T47D (cell line): ENCODE data around the gene GRM1.

ENCODE experiments used
- DNase-seq, 2 experiments: peaks; one replicate each; pipeline versions ENCODE4 v3.0.0 to v3.0.0-alpha.2; 2011 to 2012; ENCODE audit warnings: low read depth in 1 of 2, low spot score in 1 of 2
- JUND ChIP-seq: IDR thresholded peaks from 2 replicates; pipeline ENCODE4 v1.6.1; 2012; ENCODE audit warnings: low read depth
- in situ Hi-C: cut with HindIII; loops from 2 replicates; pipeline ENCODE4 v1.10.0; 2016; ENCODE audit warnings: low sequenced_read_pairs, low pct_unique_long_range_greater_than_20kb

GRM1 gene

DNA sequence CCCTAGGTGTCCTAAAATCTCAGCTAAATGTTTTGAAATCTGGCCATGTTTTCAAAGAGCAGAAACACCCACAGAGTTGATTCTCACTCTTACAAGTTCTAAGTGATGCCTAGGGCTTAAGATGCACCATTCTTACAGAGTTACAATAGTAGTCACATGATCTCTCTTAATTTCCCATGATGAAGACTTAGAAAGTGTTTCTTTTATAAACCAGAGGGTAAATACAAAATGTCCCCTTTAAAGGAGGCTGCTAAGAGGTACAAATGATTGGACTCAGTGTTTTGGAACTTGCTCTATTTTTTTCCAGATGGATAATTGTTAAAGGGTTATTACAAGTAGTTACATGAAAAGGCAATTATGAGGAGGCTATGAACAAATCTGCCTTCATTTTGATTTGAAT, 244.6 kb downstream of the GRM1 start:
- no peak for DNase-seq
- TF ChIP-seq JUND = no peak
- in situ Hi-C loops = no loop called here

DNA sequence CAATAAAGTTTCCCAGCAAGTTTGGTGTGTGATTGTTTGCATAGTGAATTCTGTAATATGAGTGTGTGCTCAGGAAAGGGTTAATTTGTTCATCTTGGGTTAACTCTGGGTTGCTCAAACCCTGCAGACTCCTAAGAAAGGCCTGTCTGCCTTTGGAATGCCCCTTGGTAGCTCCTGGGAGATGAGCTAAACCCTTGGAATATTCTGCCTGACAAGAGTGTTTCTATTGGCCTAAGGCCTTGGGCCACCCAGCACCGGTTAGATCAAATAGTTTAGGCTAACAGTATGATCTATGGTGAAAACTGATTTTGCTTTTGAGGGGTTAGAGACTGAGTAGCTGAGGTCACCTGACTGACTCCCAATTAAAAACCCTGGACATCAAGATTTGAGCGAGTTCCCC, 248.3 kb downstream of the GRM1 start:
- in situ Hi-C loops = no loop called here
- DNase-seq = no peak
- TF ChIP-seq JUND = no peak

DNA sequence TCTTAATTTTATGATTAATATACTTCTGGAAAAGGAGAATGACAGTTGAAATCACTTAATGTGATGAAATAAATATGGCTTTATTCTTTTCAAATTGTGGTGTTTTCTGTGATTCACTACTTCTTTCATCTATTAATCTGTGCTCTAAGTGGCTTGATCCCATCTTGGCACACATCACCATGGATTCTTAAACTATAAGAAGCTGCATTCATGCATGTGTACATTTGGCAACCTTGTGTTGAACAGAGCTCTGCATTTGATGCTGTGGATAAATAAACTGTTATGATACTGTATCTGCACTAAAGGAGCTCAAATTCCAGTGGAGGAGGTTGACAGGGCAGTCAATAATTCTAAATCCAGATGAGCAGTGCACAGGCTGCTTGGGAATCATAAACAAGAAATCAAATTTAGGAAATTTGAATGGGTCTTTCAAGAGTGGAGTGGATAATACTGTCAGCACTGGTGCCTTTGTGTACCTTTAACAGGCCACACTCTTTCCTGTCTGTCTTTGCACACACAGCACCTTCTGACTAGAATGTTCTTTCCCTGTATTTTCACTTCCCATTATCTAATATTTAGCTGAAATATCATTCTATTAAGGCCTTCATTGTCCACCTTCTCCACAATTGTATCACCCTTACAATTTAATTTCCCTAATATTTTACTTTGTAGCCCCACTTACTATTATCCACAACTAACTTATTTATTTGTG, 252.9 kb downstream of the GRM1 start:
- in situ Hi-C loops = no loop called here
- no peak for DNase-seq
- TF ChIP-seq JUND = no peak

DNA sequence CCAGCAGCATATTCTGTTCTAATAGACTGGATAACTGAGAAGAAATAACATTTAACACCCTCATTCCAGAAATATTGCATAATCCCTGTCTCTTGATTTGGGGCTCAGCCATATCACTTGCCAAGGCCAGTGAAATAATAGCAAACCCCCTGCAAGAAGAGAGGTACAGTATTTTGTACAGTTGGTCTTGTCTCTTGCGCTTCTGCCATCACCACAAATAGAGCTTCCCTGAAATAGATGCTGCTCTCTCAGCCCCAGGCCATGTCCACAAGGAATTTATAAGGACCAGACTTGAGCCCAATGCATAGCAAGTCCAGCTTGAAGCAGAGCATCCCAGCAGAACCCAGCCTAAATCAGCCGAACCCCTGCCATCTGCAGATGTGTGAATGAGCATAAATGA, 254.0 kb downstream of the GRM1 start:
- DNase-seq = no peak
- in situ Hi-C loops = no loop called here
- TF ChIP-seq JUND = no peak

DNA sequence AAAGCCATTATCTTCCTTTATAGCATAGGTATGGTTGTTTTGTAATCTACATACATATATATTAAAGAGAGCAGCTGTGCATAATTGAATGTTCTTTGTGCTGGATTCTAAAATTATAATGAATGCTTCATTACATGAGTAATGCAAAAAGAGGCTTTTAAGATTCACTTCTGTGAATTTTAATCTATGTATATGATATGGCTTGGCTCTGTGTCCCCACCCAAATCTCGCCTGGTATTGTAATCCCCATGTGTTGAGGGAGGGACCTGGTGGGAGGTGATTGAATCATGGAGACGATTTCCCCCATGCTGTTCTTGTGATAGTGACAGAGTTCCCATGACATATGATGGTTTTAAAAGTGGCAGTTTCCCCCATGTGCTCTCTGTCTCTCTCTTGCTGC, 255.4 kb downstream of the GRM1 start:
- TF ChIP-seq JUND = no peak
- no peak for DNase-seq
- in situ Hi-C loops = no loop called here

DNA sequence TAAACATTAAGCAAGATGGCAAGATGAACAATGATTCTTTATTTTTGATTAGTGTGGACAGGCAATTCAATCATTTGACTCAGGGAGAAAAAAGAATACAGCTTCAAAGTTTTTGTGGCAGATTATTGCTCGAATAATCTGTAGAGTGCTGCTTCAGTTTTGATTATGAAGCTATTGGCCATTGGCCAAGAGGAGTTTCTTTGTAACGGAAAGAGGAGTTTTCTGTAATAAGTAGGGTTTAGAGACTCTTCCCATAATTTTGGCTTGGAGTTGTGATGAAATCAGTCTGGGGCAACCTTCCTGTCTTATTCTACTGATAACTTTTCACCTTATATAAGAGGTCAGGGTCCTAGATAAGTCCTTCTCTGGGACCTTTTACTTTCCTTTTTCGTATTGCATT, 258.1 kb downstream of the GRM1 start:
- TF ChIP-seq JUND = no peak
- in situ Hi-C loops = no loop called here
- no peak for DNase-seq

DNA sequence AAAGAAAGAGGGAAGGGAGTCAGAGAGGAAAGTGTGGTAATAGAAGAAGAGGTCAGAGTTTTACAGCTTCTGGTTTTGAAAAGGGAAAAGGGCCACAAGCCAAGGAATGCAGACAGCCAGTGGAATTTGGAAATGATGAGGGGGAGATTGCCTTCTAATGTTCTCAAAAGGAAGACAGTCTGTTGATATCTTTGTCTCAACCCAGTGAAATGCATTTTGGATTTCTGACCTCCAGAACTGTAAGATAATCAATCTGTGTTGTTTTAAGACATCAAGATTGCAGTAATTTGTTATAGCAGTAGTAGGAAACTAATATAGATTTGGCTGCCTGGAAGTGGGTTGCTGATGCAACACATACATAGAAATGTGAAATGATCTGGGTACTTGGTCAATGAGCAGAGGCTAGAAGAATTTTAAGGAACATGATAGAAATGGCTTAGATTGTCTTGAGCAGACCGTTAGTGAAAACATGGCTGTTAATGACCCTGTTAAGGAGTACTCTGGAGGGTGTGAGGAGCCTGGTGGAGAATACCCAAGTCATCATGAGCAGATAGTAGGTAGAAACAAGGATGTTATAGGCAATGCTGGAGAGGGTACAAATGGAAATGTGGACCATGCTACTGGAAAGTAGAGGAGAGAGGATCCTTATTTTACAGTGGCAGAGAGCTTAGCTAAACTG, 259.0 kb downstream of the GRM1 start:
- DNase-seq = no peak

DNA sequence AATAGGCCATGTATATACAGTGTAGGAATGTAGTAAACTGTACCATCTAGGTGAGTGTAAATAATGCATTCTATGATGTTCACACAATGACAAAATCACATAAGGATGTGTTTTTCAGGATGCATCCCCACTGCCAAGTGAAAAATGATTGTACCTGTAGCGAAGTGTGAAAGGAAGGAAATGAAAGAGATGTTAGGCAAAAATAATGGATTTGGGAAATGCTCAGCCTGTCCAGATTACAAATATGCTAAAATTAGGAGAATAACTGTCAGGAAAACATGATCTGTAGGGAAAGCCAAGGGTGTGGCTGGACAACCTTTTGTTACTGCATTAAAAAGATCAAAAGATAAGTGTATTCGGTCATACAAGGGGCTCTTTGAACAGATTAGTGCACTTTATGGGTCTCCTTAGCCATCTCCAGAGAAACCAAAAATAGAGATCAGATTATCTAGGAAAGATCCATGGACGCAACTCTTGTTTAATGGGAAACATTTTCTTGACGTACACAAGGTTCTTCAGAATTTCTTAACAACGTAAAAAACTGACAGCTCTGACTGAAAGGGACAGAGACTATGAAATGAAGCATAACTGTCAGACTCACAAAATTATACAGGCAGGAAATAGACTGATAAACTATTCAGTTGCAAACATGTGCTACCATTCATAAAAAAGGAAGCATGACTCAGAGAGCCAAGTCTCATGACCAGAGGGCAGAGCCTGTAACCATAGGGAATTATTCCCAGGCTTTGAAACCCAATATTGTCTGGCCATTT, 261.1 kb downstream of the GRM1 start:
- no peak for TF ChIP-seq JUND
- in situ Hi-C loops = no loop called here

More for the DNA sequence above, 259.0 kb downstream of the GRM1 start:
- no peak for TF ChIP-seq JUND
- in situ Hi-C loops = no loop called here

DNA sequence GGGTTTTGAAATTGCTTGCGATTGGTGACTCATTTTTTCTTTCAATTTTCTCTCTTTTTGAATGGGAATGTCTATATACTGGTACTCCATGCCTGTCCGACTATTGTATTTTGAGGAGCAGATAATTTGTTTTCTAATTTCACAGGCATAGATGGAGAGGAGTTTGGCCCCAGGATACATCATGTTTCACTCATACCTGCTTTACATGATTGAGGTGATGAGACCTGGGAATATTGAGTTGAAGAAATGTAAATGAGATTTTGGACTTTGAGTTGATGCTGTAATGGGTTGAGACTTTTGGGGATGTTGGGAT, 261.7 kb downstream of the GRM1 start:
- TF ChIP-seq JUND = no peak
- DNase-seq = no peak
- in situ Hi-C loops = no loop called here

More for the DNA sequence above, 261.1 kb downstream of the GRM1 start:
- no peak for DNase-seq

DNA sequence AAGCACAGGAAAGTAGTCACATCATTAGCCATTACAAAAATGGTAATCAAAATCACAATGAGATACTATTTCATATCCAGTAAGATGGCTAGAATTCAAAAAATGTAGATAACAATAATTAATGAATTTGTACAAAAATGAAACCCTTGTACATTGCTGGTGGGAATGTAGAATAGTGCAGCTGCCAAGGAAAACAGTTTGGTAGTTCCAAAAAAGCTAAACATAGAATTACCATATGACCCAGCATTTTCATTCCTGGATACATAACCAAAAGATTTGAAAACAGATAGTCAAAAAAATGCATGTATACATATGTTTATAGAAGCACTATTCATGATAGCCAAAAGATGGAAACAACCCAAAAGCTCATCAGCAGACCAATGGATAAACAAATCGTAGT, 263.6 kb downstream of the GRM1 start:
- TF ChIP-seq JUND = no peak
- in situ Hi-C loops = no loop called here
- DNase-seq = no peak

DNA sequence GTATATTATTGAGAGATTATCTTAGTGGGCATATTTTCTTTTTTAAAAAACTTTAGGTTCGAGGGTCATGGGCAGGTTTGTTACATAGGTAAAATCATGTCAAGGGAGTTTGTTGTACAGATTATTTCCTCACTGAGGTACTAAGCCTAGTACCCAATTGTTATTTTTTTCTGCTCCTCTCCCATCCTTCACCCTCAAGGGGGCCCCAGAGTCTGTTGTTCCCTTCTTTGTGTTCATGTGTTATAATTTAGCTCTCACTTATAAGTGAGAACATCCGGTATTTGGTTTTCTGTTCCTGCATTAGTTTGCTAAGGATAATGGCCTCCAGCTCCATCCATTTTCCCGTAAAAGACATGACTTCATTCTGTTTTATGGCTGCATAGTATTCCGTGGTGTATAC, 266.8 kb downstream of the GRM1 start:
- TF ChIP-seq JUND = no peak
- in situ Hi-C loops = no loop called here
- DNase-seq = no peak

DNA sequence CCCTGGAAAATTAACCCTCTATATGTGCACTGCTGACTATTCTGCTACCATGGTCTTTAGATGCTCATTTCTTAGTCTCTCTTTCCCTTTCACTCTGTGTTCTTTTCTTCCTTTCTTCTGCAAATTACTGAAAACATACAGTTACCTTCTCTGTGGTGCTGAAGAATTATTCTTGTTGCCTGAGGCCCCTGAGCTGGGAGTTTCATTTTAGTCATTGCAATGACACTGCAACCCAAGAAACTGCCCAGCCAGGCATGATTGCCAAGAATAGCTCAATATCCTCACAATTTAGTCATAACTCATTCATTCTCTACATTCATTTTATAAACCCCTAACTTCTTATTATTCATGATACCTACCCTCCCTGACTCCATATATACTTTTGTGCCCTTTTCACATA, 269.0 kb downstream of the GRM1 start:
- no peak for DNase-seq
- in situ Hi-C loops = no loop called here
- no peak for TF ChIP-seq JUND

DNA sequence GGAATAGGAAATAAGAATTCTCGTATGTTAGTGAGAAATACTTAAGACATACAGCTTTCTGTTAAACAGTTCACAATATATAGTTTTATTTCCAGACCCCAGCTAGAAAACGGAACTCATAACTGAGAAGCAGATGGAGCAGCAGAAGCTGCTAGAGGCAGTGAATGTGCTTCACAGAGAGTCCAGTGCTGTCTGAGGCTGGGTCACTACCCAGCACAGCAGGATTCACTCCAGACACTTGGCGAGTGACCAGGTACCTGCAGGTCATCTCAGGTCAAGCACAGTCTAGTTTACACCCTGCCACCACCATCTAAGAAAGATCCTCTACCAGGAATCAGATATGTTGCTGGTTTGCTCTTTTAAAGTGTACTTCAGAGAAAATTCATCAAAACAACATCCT, 271.7 kb downstream of the GRM1 start:
- no peak for TF ChIP-seq JUND
- in situ Hi-C loops = no loop called here
- no peak for DNase-seq
